HG03139 (cell line): ENCODE measurements around the gene F5.

Source experiments
- ATAC-seq: cut with Tn5 transposase; IDR thresholded peaks from one replicate; pipeline ENCODE4 v1.9.1; 2021; ENCODE audit not compliant: unreplicated experiment

The F5 gene

GRCh38 chr1:169588785-169589485 lies 2.7 kb upstream of the F5 start:
- no peak for ATAC-seq

DNA sequence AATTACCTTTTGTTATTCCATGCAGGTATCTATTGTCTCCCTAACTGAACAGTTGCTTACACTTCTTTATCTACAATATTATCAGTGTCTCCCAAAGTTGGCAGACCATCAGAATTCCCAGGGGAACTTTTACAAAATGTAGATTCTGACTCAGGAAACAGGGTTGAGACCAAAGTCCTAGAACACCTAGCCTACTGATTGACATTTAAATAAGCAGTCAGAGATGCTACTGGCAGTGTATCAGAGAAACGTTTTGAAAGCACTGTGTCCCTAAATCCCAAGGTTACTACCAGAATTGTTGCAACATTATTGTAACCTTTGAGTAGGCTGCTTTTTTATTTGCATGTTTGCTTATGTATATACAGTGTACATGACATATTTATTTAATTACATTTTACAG lies 1.8 kb upstream of the F5 start:
- ATAC-seq = no peak

- ATAC-seq = no peak
Measured at GRCh38 chr1:169586067-169586394, 250 bp downstream of the F5 start.

DNA sequence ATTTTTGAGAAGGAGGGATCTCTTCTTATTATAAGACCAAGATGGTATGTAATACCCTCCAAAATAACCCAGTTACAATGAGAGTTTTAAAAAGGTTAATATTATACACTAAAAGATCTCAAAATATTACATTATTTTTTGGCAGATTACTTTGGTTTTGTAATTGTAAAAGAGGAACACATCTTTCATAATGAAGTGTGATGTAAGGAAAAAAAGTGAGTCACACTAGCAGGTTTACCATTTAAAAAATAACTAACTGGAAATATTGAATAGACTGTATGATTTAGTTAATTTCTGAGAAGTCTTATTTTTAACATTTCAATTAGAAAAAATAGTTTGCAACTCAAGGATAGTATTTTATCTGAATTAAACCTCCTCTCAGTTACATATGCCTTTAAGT lies 1.1 kb downstream of the F5 start:
- no peak for ATAC-seq

GRCh38 chr1:169584483-169585144 lies 1.7 kb downstream of the F5 start:
- no peak for ATAC-seq

GRCh38 chr1:169577981-169578738 lies 8.1 kb downstream of the F5 start:
- ATAC-seq = no peak

GRCh38 chr1:169576935-169577331 lies 9.3 kb downstream of the F5 start:
- no peak for ATAC-seq

GRCh38 chr1:169576241-169576934 lies 9.9 kb downstream of the F5 start:
- no peak for ATAC-seq

- ATAC-seq = no peak
Measured at GRCh38 chr1:169574336-169574735, 11.9 kb downstream of the F5 start.

DNA sequence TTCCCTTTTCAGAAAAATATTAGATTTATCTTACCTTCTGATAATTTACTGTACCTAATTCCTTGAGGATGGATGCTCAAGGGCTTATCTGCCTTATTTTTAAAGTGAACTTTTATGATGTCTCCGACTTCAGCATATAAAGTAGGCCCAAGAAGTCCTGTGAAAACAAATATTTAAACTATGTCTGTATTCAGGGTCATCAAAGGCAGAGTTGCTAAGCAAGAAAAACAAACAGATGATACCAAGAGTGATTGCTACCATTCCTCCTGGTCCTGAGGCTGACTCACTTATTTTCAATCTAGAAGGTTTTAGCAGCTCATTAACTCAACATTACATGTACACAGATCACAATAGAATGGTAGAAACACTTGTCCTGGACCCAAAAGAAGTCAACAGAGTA lies 14.1 kb downstream of the F5 start:
- no peak for ATAC-seq

- ATAC-seq = no peak
Measured at GRCh38 chr1:169571450-169571849, 14.8 kb downstream of the F5 start.

- ATAC-seq = no peak
Measured at GRCh38 chr1:169570172-169570574, 16.1 kb downstream of the F5 start.

GRCh38 chr1:169568497-169568896 lies 17.8 kb downstream of the F5 start:
- no peak for ATAC-seq

GRCh38 chr1:169565335-169566271 lies 20.7 kb downstream of the F5 start:
- no peak for ATAC-seq

DNA sequence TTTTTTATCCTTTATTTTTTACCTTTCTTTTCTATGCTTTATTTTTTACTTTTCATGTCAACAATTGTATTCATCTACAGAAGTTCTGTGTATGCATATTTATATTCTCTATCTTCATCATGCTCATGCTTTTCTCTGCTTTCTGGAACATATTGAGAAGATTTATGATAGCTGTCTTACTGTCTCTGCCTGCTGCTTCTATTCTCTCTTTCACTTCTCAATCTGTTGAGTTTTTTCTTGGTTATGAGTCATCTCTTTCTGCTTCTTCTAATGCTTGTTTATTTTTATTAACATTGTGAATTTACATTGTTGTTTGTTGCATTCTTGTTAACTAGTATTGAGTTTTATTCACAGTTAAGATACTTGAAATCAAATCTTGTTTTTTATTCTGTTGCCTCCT lies 22.6 kb downstream of the F5 start:
- ATAC-seq = no peak

DNA sequence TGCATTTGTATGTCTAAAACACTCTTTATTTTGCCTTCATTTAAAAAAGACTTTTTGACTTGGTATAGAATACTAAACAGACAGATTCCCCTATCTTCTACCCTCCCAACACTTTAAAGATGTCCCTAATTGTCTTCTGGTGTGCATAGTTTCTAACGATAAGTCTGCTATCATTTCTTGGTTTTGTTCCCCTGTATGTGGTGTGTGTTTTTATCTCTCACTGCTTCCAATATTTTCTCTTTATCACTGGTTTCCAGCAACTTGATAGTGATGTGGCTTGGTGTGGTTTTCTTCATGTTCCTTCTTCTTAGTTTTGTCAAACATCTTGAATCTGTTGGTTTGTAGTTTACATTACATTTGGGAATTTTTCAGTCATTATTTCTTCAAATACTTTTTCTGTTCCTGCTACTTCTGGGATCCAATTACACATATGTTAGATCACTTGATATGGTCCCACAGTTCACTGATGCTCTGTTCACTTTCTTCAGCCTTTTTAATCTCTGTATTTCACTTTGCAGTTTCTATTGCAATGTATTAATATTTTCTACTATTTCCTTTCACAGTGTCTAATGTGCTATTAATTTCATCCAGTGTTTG lies 23.2 kb downstream of the F5 start:
- ATAC-seq = no peak

DNA sequence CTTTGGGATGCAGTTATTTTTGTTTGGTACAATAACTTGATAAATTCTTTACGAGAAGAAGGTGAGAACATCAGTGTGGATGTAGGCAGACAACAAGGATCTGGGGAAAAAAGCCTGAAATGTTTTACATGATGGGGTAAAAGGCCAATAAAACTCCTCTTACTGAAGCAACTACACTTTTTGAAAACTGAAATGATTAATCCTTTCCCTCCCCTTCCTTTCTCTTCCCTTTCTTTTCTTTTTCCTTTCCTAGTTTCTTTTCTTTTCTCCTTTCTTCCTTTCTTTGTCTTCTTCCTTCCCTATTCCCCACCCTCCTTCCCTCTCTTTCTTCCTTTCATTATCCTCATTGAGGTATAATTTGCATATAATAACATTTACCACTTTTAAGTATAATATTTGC lies 24.6 kb downstream of the F5 start:
- no peak for ATAC-seq

- no peak for ATAC-seq
Measured at GRCh38 chr1:169557131-169557530, 29.1 kb downstream of the F5 start.

DNA sequence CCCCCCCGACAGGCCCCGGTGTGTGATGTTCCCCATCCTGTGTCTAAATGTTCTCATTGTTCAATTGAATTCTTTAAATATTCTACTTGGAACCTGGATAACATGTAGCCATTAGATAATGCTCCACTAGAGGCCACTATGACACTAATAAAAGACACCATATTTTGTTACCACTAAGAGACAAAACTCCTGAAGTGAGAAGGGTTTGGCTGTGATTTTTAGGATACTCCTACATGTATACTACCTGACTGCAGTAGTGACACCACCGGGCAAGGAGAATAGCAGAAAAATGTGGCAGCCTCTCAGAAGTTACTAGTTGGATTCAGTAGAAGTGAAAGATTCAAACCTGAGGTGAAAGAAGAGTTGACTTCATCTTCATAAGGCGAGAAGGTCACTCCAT lies 36.0 kb downstream of the F5 start:
- no peak for ATAC-seq

- no peak for ATAC-seq
Measured at GRCh38 chr1:169548282-169548681, 38.0 kb downstream of the F5 start.
